GM12872 (cell line): ENCODE results near the gene UBAP1L.

Experiments
- TF ChIP-seq, protein P1 (sequence below): IDR thresholded peaks from 3 replicates; pipeline ENCODE4 v1.5.1; 2011; ENCODE audit warnings: low read depth, mild to moderate bottlenecking, low read length, moderate library complexity; ENCODE audit not compliant: insufficient read depth

The UBAP1L gene

DNA sequence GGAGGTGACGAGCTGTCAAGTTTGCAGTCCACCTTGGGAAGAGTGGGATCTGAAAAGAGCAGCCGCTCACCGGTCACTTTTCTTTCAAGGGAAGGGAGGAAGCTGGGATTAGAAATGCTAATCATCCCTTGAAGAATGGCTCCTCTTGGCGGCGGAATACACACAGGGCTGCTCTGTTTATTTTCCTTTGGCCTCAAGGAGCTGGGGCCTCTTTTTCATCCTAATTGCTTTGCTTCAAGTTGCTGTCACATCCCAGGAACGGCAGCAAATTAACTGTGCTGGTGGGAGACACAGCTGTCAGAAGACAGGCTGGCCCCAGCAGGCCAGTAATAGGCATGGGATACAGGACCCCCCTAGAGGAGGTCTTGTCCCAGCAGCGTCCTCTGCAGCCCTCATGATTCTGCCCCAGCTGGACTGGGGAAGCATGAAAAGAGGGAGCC is 31.7 kb downstream of the UBAP1L start:
- TF ChIP-seq, protein P1, sequence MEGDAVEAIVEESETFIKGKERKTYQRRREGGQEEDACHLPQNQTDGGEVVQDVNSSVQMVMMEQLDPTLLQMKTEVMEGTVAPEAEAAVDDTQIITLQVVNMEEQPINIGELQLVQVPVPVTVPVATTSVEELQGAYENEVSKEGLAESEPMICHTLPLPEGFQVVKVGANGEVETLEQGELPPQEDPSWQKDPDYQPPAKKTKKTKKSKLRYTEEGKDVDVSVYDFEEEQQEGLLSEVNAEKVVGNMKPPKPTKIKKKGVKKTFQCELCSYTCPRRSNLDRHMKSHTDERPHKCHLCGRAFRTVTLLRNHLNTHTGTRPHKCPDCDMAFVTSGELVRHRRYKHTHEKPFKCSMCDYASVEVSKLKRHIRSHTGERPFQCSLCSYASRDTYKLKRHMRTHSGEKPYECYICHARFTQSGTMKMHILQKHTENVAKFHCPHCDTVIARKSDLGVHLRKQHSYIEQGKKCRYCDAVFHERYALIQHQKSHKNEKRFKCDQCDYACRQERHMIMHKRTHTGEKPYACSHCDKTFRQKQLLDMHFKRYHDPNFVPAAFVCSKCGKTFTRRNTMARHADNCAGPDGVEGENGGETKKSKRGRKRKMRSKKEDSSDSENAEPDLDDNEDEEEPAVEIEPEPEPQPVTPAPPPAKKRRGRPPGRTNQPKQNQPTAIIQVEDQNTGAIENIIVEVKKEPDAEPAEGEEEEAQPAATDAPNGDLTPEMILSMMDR = no peak

DNA sequence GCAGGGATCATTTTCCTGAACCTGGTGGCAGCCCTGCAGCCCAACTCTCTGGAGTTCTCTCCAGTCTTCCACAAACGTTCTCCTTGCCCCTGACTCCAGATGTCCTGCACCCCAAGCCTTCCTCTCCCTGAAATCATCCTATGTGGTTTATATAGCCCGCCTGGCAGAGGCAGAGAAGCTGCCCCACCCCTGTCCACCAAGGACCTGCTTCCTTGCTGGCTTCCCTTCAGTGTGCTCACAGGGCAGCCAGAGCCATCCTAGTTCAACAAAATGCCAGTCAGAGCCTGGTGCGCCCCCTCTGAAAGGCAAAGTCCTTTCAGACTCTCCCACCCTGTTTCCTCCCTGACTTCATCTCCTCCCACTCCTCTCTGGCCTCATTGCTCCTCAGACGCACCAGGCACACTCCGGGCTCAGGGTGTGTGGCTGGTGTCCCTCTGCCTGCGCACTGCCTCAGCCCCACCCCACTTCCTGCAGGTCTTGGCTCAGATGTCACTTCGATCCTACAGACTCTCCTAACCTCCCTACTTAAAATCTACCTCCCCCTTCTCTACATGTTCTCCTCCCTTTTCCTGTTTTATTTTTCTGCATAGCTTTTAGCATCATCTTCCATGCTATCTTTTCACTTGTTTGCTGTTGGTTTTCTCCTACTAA is 32.6 kb downstream of the UBAP1L start:
- TF ChIP-seq, protein P1 = no peak

DNA sequence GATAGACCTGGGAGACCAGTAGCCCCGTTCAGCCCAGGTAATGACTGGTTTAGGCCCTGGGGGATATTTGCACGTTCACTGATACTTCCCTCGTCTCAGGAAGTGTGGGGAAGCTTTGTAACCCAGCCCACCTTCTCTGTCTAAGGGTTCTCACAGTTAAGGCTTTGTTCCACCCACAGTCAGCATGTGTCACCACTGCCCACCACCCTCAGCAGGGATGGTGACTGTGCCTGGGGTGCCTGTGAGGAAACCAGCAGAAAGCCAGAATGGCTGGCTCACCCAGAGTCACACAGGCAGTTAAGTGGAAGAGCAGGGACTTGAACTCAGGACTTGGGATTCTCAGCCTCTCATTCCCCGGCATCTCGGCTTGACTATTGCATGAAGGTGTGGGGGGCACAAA is 33.2 kb downstream of the UBAP1L start:
- TF ChIP-seq, protein P1 = no peak

DNA sequence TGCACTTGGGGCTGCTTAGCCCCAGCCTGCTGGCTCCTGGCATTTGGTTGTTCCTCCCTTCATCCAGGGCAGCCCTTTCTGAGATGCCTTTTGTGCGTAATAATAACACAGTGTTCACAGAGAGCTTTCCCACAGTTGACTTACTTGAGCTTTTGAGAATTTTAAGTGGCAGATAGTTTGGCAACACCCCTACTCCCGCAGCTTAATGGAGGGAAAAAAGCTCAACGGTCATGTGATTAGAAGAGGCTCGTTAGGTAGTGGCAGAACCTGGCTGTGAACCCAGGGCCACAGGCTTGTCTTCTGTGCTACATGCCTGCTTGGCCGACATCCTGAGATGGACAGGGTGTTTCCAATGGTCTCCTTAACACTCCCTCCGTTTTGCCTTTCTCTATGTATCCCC is 33.7 kb downstream of the UBAP1L start:
- TF ChIP-seq, protein P1 = no peak

DNA sequence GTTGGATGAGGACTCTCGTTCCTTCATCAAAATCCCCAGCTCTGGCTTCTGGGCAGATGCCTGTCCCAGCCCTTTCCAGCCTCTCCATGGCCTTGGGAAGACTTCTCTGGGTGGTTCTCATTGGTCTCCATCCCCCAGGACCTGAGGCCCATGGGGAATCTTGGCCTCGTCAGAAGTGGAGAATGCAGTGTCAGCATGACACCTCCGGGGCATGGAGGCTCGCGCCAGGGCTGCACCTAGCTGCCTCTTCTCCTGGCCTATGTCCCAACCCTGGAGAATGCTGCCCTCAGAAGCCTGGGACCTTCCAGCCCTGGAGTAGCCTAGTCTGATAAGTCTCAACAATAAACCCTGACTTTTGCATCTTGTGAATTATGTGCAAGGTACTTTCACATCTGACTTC is 35.4 kb downstream of the UBAP1L start:
- TF ChIP-seq, protein P1 = no peak

DNA sequence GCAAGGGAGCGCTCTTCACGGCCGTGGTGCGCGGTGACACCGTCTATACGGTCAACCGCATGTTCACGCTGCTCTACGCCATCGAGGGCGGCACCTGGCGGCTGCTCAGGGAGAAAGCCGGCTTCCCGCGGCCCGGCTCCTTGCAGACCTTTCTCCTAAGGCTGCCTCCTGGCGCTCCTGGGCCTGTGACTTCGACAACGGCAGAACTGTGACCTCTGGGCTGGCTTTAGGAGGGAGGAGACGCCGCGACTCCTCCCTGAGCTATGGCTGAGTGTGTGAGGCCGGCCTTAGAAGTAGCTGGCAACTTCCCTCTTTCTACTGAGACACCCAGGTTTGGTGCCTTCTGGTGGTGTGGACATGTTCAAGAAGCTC is 37.0 kb downstream of the UBAP1L start:
- TF ChIP-seq, protein P1 = peak; percentile 57

DNA sequence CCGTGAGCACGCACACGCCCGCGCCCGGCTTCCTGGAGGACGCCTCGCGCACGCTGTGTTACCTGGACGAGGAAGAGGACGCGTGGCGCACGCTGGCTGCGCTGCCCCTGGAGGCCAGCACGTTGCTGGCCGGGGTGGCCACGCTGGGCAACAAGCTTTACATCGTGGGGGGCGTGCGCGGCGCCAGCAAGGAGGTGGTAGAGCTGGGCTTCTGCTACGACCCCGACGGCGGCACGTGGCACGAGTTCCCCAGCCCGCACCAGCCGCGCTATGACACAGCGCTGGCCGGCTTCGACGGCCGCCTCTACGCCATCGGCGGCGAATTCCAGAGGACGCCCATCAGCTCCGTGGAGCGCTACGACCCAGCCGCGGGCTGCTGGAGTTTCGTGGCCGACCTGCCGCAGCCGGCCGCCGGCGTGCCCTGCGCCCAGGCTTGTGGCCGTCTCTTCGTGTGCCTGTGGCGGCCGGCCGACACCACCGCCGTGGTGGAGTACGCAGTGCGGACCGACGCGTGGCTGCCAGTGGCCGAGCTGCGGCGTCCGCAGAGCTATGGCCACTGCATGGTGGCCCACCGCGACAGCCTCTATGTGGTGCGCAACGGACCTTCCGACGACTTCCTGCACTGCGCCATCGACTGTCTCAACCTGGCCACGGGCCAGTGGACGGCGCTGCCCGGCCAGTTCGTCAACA is 37.6 kb downstream of the UBAP1L start:
- TF ChIP-seq, protein P1 = no peak
